ENCODE measurements around the gene MAMLD1.

The MAMLD1 gene

GRCh38 chrX:150525061-150525919, 162.2 kb downstream of the MAMLD1 start:
- no peaks in the 10 kb centered on the region for H3K9me2 ChIP-seq (replicated peaks; ENCODE audit: insufficient read depth, low read length)

GRCh38 chrX:150526692-150527091, 163.6 kb downstream of the MAMLD1 start:
- no peak for TF ChIP-seq CTCF (IDR thresholded peaks at IDR 0.05; ENCODE audit: insufficient read depth, low read length, poor library complexity, severe bottlenecking)
- TF ChIP-seq EZH2phosphoT487 (conservative IDR thresholded peaks at IDR 0.05; ENCODE audit: low read length) = no peak
- Histone ChIP-seq H4K20me1 (ENCODE audit: low read depth, low read length) (no peaks in the 10 kb centered on the region), H3K79me2 (ENCODE audit: insufficient read depth, low read length) (no peaks in the 10 kb centered on the region), H3K9me2 (replicated peaks; ENCODE audit: insufficient read depth, low read length) (no peaks in the 10 kb centered on the region), H3K4me2 (ENCODE audit: low read depth, low read length, poor library complexity, severe bottlenecking) (no peak overlapping the region), H2AFZ (ENCODE audit: low read depth, low read length, severe bottlenecking) (no peak overlapping the region), H3K27ac (ENCODE audit: low read depth, low read length) (no peak overlapping the region), H3K9ac (ENCODE audit: low read length) (no peak overlapping the region), H3K9me3 (ENCODE audit: insufficient read depth, low read length) (no peaks in the 10 kb centered on the region), H3K36me3 (ENCODE audit: low read length) (no peaks in the 10 kb centered on the region), H3F3A (ENCODE audit: insufficient read depth) (no peaks in the 10 kb centered on the region), H3K27me3 (ENCODE audit: low read length) (no peaks in the 10 kb centered on the region), H3K4me3 (ENCODE audit: insufficient read depth, low read length, poor library complexity, severe bottlenecking) (no peak overlapping the region)

More at GRCh38 chrX:150525061-150525919, 162.2 kb downstream of the MAMLD1 start:
- no peaks in the 10 kb centered on the region for H3K27me3 ChIP-seq (ENCODE audit: low read length)
- H4K20me1 ChIP-seq (ENCODE audit: low read depth, low read length) = no peaks in the 10 kb centered on the region
- no peaks in the 10 kb centered on the region for H3K79me2 ChIP-seq (ENCODE audit: insufficient read depth, low read length)
- no peak overlapping the region for H3K4me2 ChIP-seq (ENCODE audit: low read depth, low read length, poor library complexity, severe bottlenecking)
- H3K36me3 ChIP-seq (ENCODE audit: low read length) = no peaks in the 10 kb centered on the region
- H3K27ac ChIP-seq (ENCODE audit: low read depth, low read length) = no peak overlapping the region
- H2AFZ ChIP-seq (ENCODE audit: low read depth, low read length, severe bottlenecking) = no peak overlapping the region
- no peak overlapping the region for H3K4me3 ChIP-seq (ENCODE audit: insufficient read depth, low read length, poor library complexity, severe bottlenecking)
- no peaks in the 10 kb centered on the region for H3F3A ChIP-seq (ENCODE audit: insufficient read depth)
- TF ChIP-seq EZH2phosphoT487 (conservative IDR thresholded peaks at IDR 0.05; ENCODE audit: low read length) (no peak), CTCF (IDR thresholded peaks at IDR 0.05; ENCODE audit: insufficient read depth, low read length, poor library complexity, severe bottlenecking) (no peak)
- no peaks in the 10 kb centered on the region for H3K9me3 ChIP-seq (ENCODE audit: insufficient read depth, low read length)
- no peak overlapping the region for H3K9ac ChIP-seq (ENCODE audit: low read length)

GRCh38 chrX:150527108-150527507, 164.0 kb downstream of the MAMLD1 start:
- no peaks in the 10 kb centered on the region for H4K20me1 ChIP-seq (ENCODE audit: low read depth, low read length)
- H3K36me3 ChIP-seq (ENCODE audit: low read length) = no peaks in the 10 kb centered on the region
- no peak for TF ChIP-seq CTCF (IDR thresholded peaks at IDR 0.05; ENCODE audit: insufficient read depth, low read length, poor library complexity, severe bottlenecking)
- TF ChIP-seq EZH2phosphoT487 (conservative IDR thresholded peaks at IDR 0.05; ENCODE audit: low read length) = no peak
- H3K4me3 ChIP-seq (ENCODE audit: insufficient read depth, low read length, poor library complexity, severe bottlenecking) = no peak overlapping the region
- no peaks in the 10 kb centered on the region for H3F3A ChIP-seq (ENCODE audit: insufficient read depth)
- no peak overlapping the region for H2AFZ ChIP-seq (ENCODE audit: low read depth, low read length, severe bottlenecking)
- H3K9me3 ChIP-seq (ENCODE audit: insufficient read depth, low read length) = no peaks in the 10 kb centered on the region
- H3K27me3 ChIP-seq (ENCODE audit: low read length) = no peaks in the 10 kb centered on the region
- H3K79me2 ChIP-seq (ENCODE audit: insufficient read depth, low read length) = no peaks in the 10 kb centered on the region
- H3K27ac ChIP-seq (ENCODE audit: low read depth, low read length) = no peak overlapping the region
- H3K9ac ChIP-seq (ENCODE audit: low read length) = no peak overlapping the region
- no peak overlapping the region for H3K4me2 ChIP-seq (ENCODE audit: low read depth, low read length, poor library complexity, severe bottlenecking)
- no peaks in the 10 kb centered on the region for H3K9me2 ChIP-seq (replicated peaks; ENCODE audit: insufficient read depth, low read length)

Measured in SU-DHL-6 (cell line).